T-helper 1 cell treated with Interleukin-12 subunit alpha and Interleukin-12 subunit beta and Interleukin-4 antibody, amounts not matched to agents 30 ng/mL and 1 ng/mL, for 36 hours (primary cell): Measurements from ENCODE around the gene SRBD1. TPM values are rescaled to one million over a fixed set of nuclear protein-coding genes. Genes with fewer than 3 reads are reported as not detected.

Experiments used
- total RNA-seq: library from RNA; stranded (reverse); gene quantifications from 2 replicates; pipeline ENCODE4 v1.2.3, GENCODE V29; 2022

The SRBD1 gene
- total RNA-seq, 1 donor from 2014 or later, result 21.2 TPM

Other genes starting within 250 kb of the SRBD1 start
- gene PRKCE, start 40.4 kb upstream of the SRBD1 start, total RNA-seq, result 12.5 and 13.7 TPM in 2 replicates